Subcutaneous abdominal adipose tissue (tissue), 5 donors: ENCODE measurements around the gene MAP3K8.
"Not testable (repeated sequence)": the region's sequence is repeated elsewhere in the genome, so short reads cannot be mapped to it uniquely, and the experiment has no call there.

Source experiments
- H3K27ac ChIP-seq: one replicate; pipeline ENCODE4 v1.7.0; 2013; ENCODE audit warnings: low read depth, mild to moderate bottlenecking, inconsistent platforms, low read length, moderate library complexity
- H3K27me3 ChIP-seq, 5 donors: one replicate each; pipeline ENCODE4 v1.7.0; 2013; ENCODE audit warnings: low read length in 5 of 5, inconsistent platforms in 1 of 5; ENCODE audit not compliant: control insufficient read depth in 5 of 5, insufficient read depth in 4 of 5
- H3K36me3 ChIP-seq, 5 donors: one replicate each; pipeline ENCODE4 v1.7.0; 2013; ENCODE audit warnings: low read length in 5 of 5; ENCODE audit not compliant: control insufficient read depth in 5 of 5, insufficient read depth in 5 of 5
- H3K4me1 ChIP-seq, 5 donors: one replicate each; pipeline ENCODE4 v1.7.0; 2013; ENCODE audit warnings: low read length in 5 of 5, mild to moderate bottlenecking in 3 of 5, moderate library complexity in 1 of 5; ENCODE audit not compliant: control insufficient read depth in 5 of 5, insufficient read depth in 5 of 5
- H3K4me3 ChIP-seq, 5 donors: one replicate each; pipeline ENCODE4 v1.7.0; 2013; ENCODE audit warnings: low read length in 5 of 5, low read depth in 1 of 5
- H3K9ac ChIP-seq, 5 donors: one replicate each; pipeline ENCODE4 v1.7.0; 2013; ENCODE audit warnings: low read length in 5 of 5, mild to moderate bottlenecking in 4 of 5, moderate library complexity in 3 of 5
- H3K9me3 ChIP-seq, 5 donors: one replicate each; pipeline ENCODE4 v1.7.0; 2013; ENCODE audit warnings: low read length in 5 of 5; ENCODE audit not compliant: control insufficient read depth in 5 of 5
- donor health status: healthy.
- donor health status: healthy.
- donor health status: healthy.
- donor health status: healthy.
- donor health status: healthy.

The MAP3K8 gene

DNA sequence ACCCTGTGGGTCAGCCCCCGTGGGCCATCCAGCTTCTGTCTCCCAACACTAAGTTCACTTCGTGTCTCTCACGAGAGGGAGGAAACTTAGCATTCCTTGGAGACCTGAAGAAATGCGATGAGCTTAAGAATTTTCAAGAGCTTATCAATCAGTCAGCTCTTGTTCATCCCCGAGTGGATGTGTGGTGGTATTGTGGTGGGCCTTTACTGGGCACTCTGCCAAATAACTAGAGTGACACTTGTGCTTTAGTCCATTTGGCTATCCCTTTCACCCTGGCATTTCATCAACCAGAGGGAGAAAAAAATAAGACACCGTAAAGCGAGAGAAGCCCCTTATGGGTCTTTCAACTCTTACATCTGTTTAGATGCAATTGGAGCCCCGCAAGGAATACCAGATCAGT lies 45.5 kb downstream of the MAP3K8 start:
- not testable (repeated sequence) for H3K27me3 ChIP-seq, H3K4me1 ChIP-seq, H3K27ac ChIP-seq, H3K4me3 ChIP-seq, H3K36me3 ChIP-seq, H3K9ac ChIP-seq, H3K9me3 ChIP-seq

DNA sequence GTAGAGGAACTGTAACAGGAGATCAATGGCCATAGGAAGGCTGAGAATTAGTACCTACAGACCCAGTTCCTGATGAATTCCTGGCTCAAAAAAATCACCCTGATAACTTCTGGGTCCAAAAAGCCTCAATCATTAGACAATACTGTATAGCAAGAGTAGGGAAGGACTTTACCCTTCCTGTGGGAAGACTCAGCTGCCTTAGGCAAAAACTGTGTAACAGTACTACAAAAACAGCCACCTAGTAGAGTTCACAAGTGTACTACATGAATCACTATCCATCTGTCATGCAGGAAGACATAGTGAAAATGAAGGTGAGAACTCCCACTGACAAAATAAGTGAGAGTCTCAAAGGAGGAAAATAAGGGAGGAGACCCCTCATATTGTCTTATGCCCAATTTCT lies 47.6 kb downstream of the MAP3K8 start:
- peaks cover 0 to 3% (median 0%) of the 10 kb centered on the region in 5 donors for H3K9me3 ChIP-seq

DNA sequence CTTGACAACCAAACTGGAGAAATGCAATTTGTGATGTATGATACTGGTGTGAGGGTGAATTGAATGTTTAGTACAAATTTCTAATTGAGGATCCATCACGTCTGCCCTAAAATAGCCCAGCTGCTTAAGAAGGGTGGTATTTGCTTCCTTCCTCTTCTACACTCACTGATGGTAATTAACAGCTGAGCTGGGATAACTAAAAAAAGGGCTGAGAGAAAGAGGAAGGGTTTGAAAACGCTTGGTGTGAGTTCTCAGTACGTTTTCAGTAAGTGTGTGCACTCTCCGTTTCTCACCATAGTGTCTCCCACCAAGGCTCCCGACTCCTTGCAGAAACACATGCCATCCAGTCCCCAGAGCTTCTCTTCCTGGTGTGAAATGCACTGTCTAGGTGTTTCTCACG lies 54.3 kb downstream of the MAP3K8 start:
- Histone ChIP-seq H3K9ac (no peak overlapping the region), H3K9me3 (peaks cover 0 to 3% (median 0%) of the 10 kb centered on the region in 5 donors), H3K4me1 (peaks cover 0 to 36% (median 20%) of the 10 kb centered on the region in 5 donors), H3K36me3 (no peaks in the 10 kb centered on the region), H3K27me3 (no peaks in the 10 kb centered on the region), H3K4me3 (no peak overlapping the region), H3K27ac (no peak overlapping the region)

More for the DNA sequence above, 47.6 kb downstream of the MAP3K8 start:
- Histone ChIP-seq H3K9ac (no peak overlapping the region), H3K36me3 (no peaks in the 10 kb centered on the region), H3K27me3 (no peaks in the 10 kb centered on the region), H3K4me1 (no peaks in the 10 kb centered on the region), H3K4me3 (no peak overlapping the region), H3K27ac (no peak overlapping the region)

DNA sequence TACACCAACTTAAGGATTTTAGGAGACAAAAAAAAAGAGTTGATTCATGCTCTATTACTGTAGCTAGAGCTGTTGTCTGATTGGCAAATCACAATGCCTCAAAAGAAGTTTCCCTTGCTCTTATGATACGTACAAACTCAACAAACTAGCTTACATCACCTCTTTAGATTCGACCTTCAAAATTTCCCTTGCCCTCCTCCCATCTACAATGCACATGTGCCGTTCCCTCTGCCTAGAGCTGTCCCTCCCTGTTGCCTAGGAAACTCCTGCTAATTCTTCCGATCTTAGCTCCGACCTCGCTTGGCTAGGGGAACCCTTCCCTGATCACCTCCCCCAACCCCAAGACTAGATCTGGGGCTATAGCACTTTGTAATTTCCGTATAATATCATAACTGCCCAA lies 55.4 kb downstream of the MAP3K8 start:
- Histone ChIP-seq H3K27me3 (no peaks in the 10 kb centered on the region), H3K9me3 (no peaks in the 10 kb centered on the region), H3K4me3 (no peak overlapping the region), H3K4me1 (peaks cover 0 to 42% (median 22%) of the 10 kb centered on the region in 5 donors), H3K36me3 (no peaks in the 10 kb centered on the region), H3K27ac (no peak overlapping the region), H3K9ac (no peak overlapping the region)

DNA sequence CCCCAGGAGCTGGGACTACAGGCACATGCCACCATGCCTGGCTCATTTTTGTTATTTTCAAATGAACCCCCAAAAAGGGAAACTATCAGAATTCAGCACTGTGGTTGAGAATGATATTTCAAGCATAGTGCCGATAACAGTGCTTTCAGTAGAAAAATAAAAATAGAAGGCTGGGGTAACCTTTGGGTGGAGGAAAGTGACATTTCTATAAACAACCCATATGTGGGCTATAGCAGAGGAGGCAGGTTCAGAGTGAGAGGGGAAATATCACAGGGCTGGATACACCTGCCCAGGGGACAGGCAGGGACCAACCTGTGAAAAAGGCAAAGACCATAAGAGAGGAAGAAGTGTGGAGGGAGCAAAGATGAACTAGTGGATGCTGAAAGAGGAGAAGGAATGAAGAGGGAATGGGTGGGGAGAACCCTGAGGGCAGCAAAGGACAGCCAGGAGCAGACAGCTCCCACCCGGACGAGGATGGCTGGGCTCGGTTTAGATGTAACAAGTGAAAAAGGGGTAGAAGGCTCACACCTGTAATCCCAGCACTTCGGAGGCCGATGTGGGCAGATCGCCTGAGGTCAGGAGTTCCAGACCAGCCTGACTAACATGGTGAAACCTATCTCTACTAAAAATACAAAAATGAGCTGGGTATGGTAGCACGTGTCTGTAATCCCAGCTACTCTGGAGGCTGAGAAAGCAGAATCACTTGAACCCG lies 56.5 kb downstream of the MAP3K8 start:
- no peak overlapping the region for H3K4me3 ChIP-seq
- H3K9me3 ChIP-seq, result no peaks in the 10 kb centered on the region
- no peaks in the 10 kb centered on the region for H3K36me3 ChIP-seq
- H3K9ac ChIP-seq, result no peak overlapping the region
- no peak overlapping the region for H3K27ac ChIP-seq
- H3K27me3 ChIP-seq, result no peaks in the 10 kb centered on the region
- peaks cover 0 to 51% (median 22%) of the 10 kb centered on the region in 5 donors for H3K4me1 ChIP-seq

DNA sequence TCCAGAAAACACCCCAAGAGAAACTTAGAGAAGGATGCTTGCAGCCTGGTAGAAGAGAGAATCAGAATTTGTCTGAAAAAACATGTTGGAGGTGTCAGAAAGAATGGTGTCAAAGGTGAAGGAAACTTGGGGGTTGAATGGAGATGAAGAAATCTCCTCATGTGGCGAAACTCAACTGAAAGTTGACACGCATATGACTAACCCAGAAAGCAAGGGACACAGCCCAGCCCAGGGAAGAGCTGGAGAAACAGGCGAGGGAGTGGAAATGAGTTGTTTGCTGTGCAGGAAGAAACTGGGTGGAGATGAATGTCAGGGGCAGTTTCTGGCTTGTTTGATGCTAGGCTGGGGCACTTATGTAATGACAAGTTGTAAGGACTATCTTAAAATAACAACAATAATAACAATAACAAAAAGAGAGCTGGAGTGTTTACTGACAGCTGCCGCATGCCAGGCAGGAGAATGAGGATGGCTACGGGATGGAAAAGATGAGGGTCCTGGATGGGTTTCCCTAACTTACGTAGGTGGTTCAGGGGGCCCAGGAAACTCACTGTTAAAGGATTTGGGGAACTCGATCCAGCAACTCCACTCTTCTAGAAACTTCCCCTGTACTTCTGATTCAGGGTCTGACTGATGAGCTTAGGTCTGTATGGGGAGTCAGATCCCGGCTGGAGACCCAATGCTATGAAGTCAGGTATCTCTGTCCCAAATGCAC lies 57.4 kb downstream of the MAP3K8 start:
- H3K36me3 ChIP-seq, result no peaks in the 10 kb centered on the region
- H3K9me3 ChIP-seq, result no peaks in the 10 kb centered on the region
- H3K27me3 ChIP-seq, result no peaks in the 10 kb centered on the region
- H3K27ac ChIP-seq, result no peak overlapping the region
- H3K9ac ChIP-seq, result no peak overlapping the region
- H3K4me3 ChIP-seq, result no peak overlapping the region
- peaks cover 0 to 52% (median 22%) of the 10 kb centered on the region in 5 donors for H3K4me1 ChIP-seq

DNA sequence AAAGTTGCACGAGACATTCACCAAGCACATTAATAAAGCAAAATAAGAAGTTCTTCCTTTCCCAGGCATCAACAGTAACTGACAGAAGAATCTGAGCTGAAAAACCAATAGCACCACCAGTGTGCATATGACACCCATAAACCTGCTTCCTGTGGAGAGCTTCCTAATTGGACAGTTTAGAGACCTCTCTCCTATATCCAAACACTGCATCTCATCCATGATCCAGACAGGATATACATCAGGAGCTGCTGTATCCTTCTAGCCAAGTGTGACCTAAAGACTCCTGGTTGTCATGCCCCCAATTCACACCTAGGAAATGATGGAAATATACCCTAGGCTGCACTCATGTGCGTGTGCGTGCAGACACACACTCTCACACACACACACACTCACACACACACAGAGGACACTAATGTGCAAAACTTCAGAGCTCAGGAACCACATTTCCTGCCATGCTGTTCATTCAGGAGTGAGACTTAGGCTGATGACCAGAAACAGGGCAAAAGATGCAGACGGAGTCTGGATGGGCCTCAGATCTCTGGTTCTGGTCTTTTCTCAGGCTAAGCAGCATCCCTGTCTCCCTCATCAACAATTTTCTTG lies 58.0 kb downstream of the MAP3K8 start:
- H3K27ac ChIP-seq, result no peak overlapping the region

DNA sequence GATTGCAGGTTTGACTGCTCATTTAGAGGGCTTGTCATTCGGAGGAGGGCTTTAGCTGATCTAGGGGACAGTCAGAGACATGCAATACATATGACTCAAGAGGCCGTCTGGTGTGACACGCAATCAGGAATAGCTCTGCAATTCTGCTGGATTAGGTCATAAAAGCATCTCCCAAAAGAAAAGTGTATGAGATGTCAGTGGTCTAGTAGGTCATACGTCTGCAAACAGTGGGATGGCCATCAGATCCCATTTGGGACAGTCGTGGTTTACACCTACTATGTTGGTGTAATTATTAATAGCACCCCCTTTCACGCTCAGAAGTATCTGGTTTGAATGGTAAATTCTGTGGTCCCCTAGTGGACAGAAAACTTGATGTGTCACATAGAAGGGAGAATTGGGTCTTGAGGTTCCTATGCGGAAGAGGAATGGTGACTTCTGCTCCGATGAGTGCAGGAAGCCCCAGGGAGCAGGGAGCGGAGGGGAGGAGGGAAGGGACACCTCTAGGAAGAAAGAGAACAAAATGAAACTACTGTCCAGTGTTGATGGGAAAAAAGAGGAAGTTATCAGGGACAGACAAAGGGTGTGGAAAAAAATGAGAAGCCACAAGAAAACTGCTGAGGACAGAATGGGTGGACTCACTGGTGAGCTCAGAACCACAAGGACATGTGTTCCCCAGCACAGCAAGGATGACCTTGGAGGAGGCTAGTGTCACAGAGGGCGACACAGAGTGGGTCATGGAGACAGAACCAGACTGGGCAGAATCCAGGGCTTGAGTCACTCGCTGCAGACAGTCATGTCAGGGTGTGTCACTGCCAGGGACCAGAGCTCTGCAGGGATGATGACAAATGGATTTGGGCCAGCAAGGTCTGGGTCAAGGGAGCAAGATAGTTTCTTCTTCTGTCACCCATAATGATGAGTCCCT lies 59.9 kb downstream of the MAP3K8 start:
- Histone ChIP-seq H3K4me3 (no peak overlapping the region), H3K4me1 (peaks cover 0 to 46% (median 20%) of the 10 kb centered on the region in 5 donors), H3K9ac (peak overlapping the region in 1 of 5 donors; percentile 24), H3K9me3 (no peaks in the 10 kb centered on the region), H3K27ac (peak overlapping the region; percentile 24), H3K36me3 (no peaks in the 10 kb centered on the region), H3K27me3 (no peaks in the 10 kb centered on the region)

More for the DNA sequence above, 58.0 kb downstream of the MAP3K8 start:
- H3K36me3 ChIP-seq, result no peaks in the 10 kb centered on the region
- peaks cover 0 to 52% (median 22%) of the 10 kb centered on the region in 5 donors for H3K4me1 ChIP-seq
- no peaks in the 10 kb centered on the region for H3K9me3 ChIP-seq
- H3K27me3 ChIP-seq, result no peaks in the 10 kb centered on the region
- H3K4me3 ChIP-seq, result no peak overlapping the region
- H3K9ac ChIP-seq, result no peak overlapping the region

DNA sequence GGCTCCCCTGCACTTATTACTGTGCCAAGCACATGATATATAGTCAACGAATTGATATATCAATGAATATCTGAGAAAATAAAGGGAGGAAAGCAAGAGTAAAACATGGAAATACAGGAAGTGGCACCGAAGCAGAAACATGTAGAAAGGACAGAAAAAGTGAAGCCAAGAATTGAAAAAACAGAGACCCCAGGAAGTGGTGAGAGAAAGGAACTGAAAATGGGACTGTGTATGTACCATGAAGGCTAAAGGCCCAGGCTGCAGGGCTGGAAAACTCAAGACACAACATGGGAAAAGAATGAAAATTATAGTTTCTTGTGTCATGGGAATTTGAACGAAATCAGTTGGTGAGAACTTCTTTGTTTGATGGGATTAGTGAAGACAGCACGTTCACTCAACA lies 60.6 kb downstream of the MAP3K8 start:
- Histone ChIP-seq H3K36me3 (no peaks in the 10 kb centered on the region), H3K4me3 (no peak overlapping the region), H3K4me1 (peaks cover 0 to 43% (median 20%) of the 10 kb centered on the region in 5 donors), H3K9me3 (no peaks in the 10 kb centered on the region), H3K27ac (peak overlapping the region; percentile 27), H3K27me3 (no peaks in the 10 kb centered on the region), H3K9ac (no peak overlapping the region)
